Trophoblast cell (in vitro differentiated cells and primary cell): Measurements from ENCODE around the gene DNAAF9.

Source experiments
- DNase-seq, 2 donors: peaks; one replicate each; pipeline ENCODE4 v3.0.0-alpha.2; 2016
- H2AFZ ChIP-seq: 2 replicates; pipeline ENCODE4 v1.6.1; 2013; ENCODE audit warnings: low read length, moderate library complexity, mild to moderate bottlenecking; ENCODE audit not compliant: insufficient read depth, poor library complexity
- H2AK5ac ChIP-seq: 2 replicates; pipeline ENCODE4 v1.6.1; 2013; ENCODE audit warnings: mild to moderate bottlenecking, low read length
- H2BK120ac ChIP-seq: 2 replicates; pipeline ENCODE4 v1.6.1; 2013; ENCODE audit warnings: low read length, mild to moderate bottlenecking, moderate library complexity; ENCODE audit not compliant: insufficient read depth, poor library complexity
- H2BK12ac ChIP-seq: 2 replicates; pipeline ENCODE4 v1.6.1; 2013; ENCODE audit warnings: mild to moderate bottlenecking, low read length, moderate library complexity
- H2BK5ac ChIP-seq: 2 replicates; pipeline ENCODE4 v1.6.1; 2013; ENCODE audit warnings: low read length, low read depth, moderate library complexity, mild to moderate bottlenecking; ENCODE audit not compliant: poor library complexity
- H3K14ac ChIP-seq: 2 replicates; pipeline ENCODE4 v1.6.1; 2013; ENCODE audit warnings: mild to moderate bottlenecking, low read length
- H3K18ac ChIP-seq: 2 replicates; pipeline ENCODE4 v1.6.1; 2013; ENCODE audit warnings: mild to moderate bottlenecking, low read length
- H3K23ac ChIP-seq: 2 replicates; pipeline ENCODE4 v1.6.1; 2013; ENCODE audit warnings: low read length
- H3K27ac ChIP-seq: 2 replicates; pipeline ENCODE4 v1.5.1; 2013; ENCODE audit warnings: low read depth, mild to moderate bottlenecking, inconsistent platforms, low read length, moderate library complexity
- H3K27me3 ChIP-seq: 2 replicates; pipeline ENCODE4 v1.6.1; 2013; ENCODE audit warnings: inconsistent platforms, mild to moderate bottlenecking, low read length, moderate library complexity; ENCODE audit not compliant: insufficient read depth
- H3K36me3 ChIP-seq, 2 experiments: 1 replicate in 1 of 2; 2 replicates in 1 of 2; pipeline ENCODE4 v1.6.1; 2013; ENCODE audit warnings: low read length in 2 of 2, mild to moderate bottlenecking in 2 of 2, moderate library complexity in 1 of 2; ENCODE audit not compliant: insufficient read depth in 2 of 2, control insufficient read depth in 1 of 2
- H3K4ac ChIP-seq: 2 replicates; pipeline ENCODE4 v1.6.1; 2013; ENCODE audit warnings: low read depth, mild to moderate bottlenecking, low read length, moderate library complexity
- H3K4me1 ChIP-seq, 2 experiments: 1 replicate in 1 of 2; 2 replicates in 1 of 2; pipeline ENCODE4 v1.6.1; 2013; ENCODE audit warnings: low read length in 2 of 2, mild to moderate bottlenecking in 2 of 2, moderate library complexity in 1 of 2; ENCODE audit not compliant: insufficient read depth in 2 of 2, control insufficient read depth in 1 of 2
- H3K4me2 ChIP-seq: 2 replicates; pipeline ENCODE4 v1.6.1; 2013; ENCODE audit warnings: inconsistent platforms, mild to moderate bottlenecking, low read length, moderate library complexity
- H3K4me3 ChIP-seq: 2 replicates; pipeline ENCODE4 v1.5.1; 2013; ENCODE audit warnings: mild to moderate bottlenecking, low read depth, low read length, inconsistent platforms
- H3K79me1 ChIP-seq: one replicate; pipeline ENCODE4 v1.6.1; 2013; ENCODE audit warnings: low read length
- H3K79me2 ChIP-seq: 2 replicates; pipeline ENCODE4 v1.6.1; 2013; ENCODE audit warnings: low read length, mild to moderate bottlenecking; ENCODE audit not compliant: control insufficient read depth, insufficient read depth, poor library complexity
- H3K9ac ChIP-seq: 2 replicates; pipeline ENCODE4 v1.6.1; 2013; ENCODE audit warnings: mild to moderate bottlenecking, low read length
- H3K9me3 ChIP-seq: 2 replicates; pipeline ENCODE4 v1.6.1; 2013; ENCODE audit warnings: low read depth, mild to moderate bottlenecking, control low read depth, inconsistent platforms, low read length; ENCODE audit not compliant: insufficient read depth
- H4K12ac ChIP-seq: 2 replicates; pipeline ENCODE4 v1.6.1; 2013; ENCODE audit warnings: low read depth, mild to moderate bottlenecking, low read length, moderate library complexity
- H4K8ac ChIP-seq: 2 replicates; pipeline ENCODE4 v1.6.1; 2013; ENCODE audit warnings: low read depth, mild to moderate bottlenecking, low read length, moderate library complexity
- H4K91ac ChIP-seq: one replicate; pipeline ENCODE4 v1.6.1; 2013; ENCODE audit warnings: low read depth, mild to moderate bottlenecking, low read length, moderate library complexity
- WGBS: extraction: QIAGEN DNeasy Blood & Tissue Kit; methylation state at CpG from one replicate; pipeline ENCODE4 v1.1.7; 2013; ENCODE audit warnings: missing lambda C conversion rate; ENCODE audit not compliant: insufficient read length, insufficient coverage; ENCODE audit errors: extremely low coverage; 5-methylcytosine and 5-hydroxymethylcytosine counted together

The DNAAF9 gene

GRCh38 chr20:3398681-3399252 is 8.7 kb downstream of the DNAAF9 start:
- Histone ChIP-seq H3K4ac (no peak overlapping the region), H3K27me3 (no peaks in the 10 kb centered on the region), H2BK12ac (no peak overlapping the region), H2BK120ac (no peak overlapping the region), H3K18ac (no peak overlapping the region), H3K27ac (no peak overlapping the region), H4K12ac (no peak overlapping the region), H3K9me3 (no peaks in the 10 kb centered on the region), H3K4me1 (no peaks in the 10 kb centered on the region), H2AFZ (no peak overlapping the region), H2BK5ac (no peak overlapping the region), H3K4me3 (no peak overlapping the region), H3K79me2 (no peaks in the 10 kb centered on the region), H3K9ac (no peak overlapping the region), H3K14ac (no peak overlapping the region), H3K23ac (no peak overlapping the region), H2AK5ac (no peak overlapping the region), H3K79me1 (no peaks in the 10 kb centered on the region), H3K36me3 (no peaks in the 10 kb centered on the region), H4K91ac (no peak overlapping the region), H4K8ac (no peak overlapping the region), H3K4me2 (no peak overlapping the region)
- WGBS: no CpG with 5 or more reads among the region's 1 CpG
- DNase-seq: no peak

DNA sequence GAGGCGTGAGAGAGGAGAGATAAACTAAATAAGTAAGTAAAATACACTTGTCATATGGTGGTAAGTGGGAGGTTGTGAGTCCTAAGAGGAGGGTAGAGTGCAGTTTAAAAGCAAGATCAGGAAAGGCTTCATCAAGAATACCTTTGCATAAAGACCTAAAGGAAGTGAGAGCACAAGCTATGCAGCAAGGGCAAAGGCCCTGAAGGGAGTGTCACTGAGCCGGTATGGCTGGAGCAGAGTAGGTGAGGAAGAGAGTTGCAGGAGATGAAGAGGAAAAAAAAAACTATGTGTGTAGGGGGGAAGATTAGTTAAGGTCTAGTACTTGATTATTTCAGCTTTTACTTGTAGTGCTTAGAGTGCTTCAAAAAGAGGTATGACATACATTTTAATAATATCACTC is 11.0 kb downstream of the DNAAF9 start:
- no peaks in the 10 kb centered on the region for H3K79me2 ChIP-seq
- H4K12ac ChIP-seq: no peak overlapping the region
- no peak overlapping the region for H2BK12ac ChIP-seq
- no peak overlapping the region for H3K4me3 ChIP-seq
- H3K27me3 ChIP-seq: no peaks in the 10 kb centered on the region
- DNase-seq: no peak
- no peak overlapping the region for H3K14ac ChIP-seq
- no peaks in the 10 kb centered on the region for H3K36me3 ChIP-seq
- no peak overlapping the region for H2BK120ac ChIP-seq
- no peak overlapping the region for H3K4ac ChIP-seq
- H3K9ac ChIP-seq: no peak overlapping the region
- no peaks in the 10 kb centered on the region for H3K79me1 ChIP-seq
- no peak overlapping the region for H4K91ac ChIP-seq
- no peak overlapping the region for H3K23ac ChIP-seq
- no peak overlapping the region for H3K27ac ChIP-seq
- H2AFZ ChIP-seq: no peak overlapping the region
- no peak overlapping the region for H2AK5ac ChIP-seq
- H4K8ac ChIP-seq: no peak overlapping the region
- H3K4me1 ChIP-seq: no peaks in the 10 kb centered on the region
- H3K9me3 ChIP-seq: no peaks in the 10 kb centered on the region
- H3K4me2 ChIP-seq: no peak overlapping the region
- WGBS: no CpG with 5 or more reads among the region's 2 CpGs
- no peak overlapping the region for H3K18ac ChIP-seq
- no peak overlapping the region for H2BK5ac ChIP-seq

GRCh38 chr20:3392756-3393155 is 14.7 kb downstream of the DNAAF9 start:
- Histone ChIP-seq H3K4me2 (no peak overlapping the region), H3K36me3 (no peaks in the 10 kb centered on the region), H3K79me2 (no peaks in the 10 kb centered on the region), H3K4ac (no peak overlapping the region), H3K9ac (no peak overlapping the region), H3K14ac (no peak overlapping the region), H3K23ac (no peak overlapping the region), H2AK5ac (no peak overlapping the region), H2AFZ (no peak overlapping the region), H2BK5ac (no peak overlapping the region), H2BK120ac (no peak overlapping the region), H3K18ac (no peak overlapping the region), H3K4me3 (no peak overlapping the region), H3K4me1 (no peaks in the 10 kb centered on the region), H4K12ac (no peak overlapping the region), H4K91ac (no peak overlapping the region), H2BK12ac (no peak overlapping the region), H3K27me3 (no peaks in the 10 kb centered on the region), H3K27ac (no peak overlapping the region), H3K79me1 (no peaks in the 10 kb centered on the region), H3K9me3 (no peaks in the 10 kb centered on the region), H4K8ac (no peak overlapping the region)
- DNase-seq: peak in 1 of 2 donors; percentile 64
- no CpG with 5 or more reads among the region's 1 CpG for WGBS

DNA sequence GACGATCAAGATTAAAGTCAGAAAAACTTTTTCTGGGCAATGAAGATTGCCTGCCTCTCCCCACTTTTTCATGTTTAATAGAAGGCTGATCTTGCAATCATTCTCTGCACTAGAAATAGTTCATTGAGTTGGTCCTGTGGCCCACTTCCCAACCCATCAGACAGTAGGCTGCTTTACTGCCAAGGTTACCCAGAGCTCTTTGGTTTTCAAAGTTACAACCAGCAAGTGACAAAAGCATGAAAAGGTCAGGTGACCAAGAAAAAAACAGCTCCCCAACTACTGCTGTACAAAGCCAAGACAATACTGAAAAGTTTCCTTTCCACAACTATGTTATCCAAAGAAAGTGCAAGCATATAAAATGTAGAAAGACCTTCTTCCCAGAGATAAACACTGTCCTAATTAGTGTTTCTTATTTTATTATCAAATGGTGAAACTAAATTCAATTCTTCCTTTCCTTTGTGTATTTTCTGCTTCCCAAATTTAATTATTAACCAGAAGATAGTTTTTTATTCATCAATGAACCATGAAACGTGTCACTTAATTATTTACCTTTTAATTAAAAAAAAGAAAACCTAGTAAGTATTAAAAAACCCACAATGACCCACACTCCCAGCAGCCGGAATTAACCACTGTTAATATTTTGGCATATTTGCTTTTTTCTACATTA is 16.6 kb downstream of the DNAAF9 start:
- no peak overlapping the region for H2BK12ac ChIP-seq

More for the DNA sequence above, 16.6 kb downstream of the DNAAF9 start:
- no peak overlapping the region for H3K23ac ChIP-seq
- no peak overlapping the region for H2AK5ac ChIP-seq
- no peak overlapping the region for H3K9ac ChIP-seq
- DNase-seq: no peak
- no peak overlapping the region for H3K4ac ChIP-seq
- WGBS: no CpG with 5 or more reads among the region's 3 CpGs
- no peak overlapping the region for H2BK5ac ChIP-seq
- H3K4me3 ChIP-seq: no peak overlapping the region
- H3K4me1 ChIP-seq: no peaks in the 10 kb centered on the region
- H4K91ac ChIP-seq: no peak overlapping the region
- H3K9me3 ChIP-seq: no peaks in the 10 kb centered on the region
- H3K18ac ChIP-seq: no peak overlapping the region
- H3K79me2 ChIP-seq: no peaks in the 10 kb centered on the region
- H3K4me2 ChIP-seq: no peak overlapping the region
- H2BK120ac ChIP-seq: no peak overlapping the region
- H3K27me3 ChIP-seq: no peaks in the 10 kb centered on the region
- no peak overlapping the region for H4K12ac ChIP-seq
- no peak overlapping the region for H2AFZ ChIP-seq
- H3K14ac ChIP-seq: no peak overlapping the region
- H3K27ac ChIP-seq: no peak overlapping the region
- no peaks in the 10 kb centered on the region for H3K79me1 ChIP-seq
- H3K36me3 ChIP-seq: no peaks in the 10 kb centered on the region
- no peak overlapping the region for H4K8ac ChIP-seq
